Measurements from ENCODE around the gene CAMK1.

The CAMK1 gene

DNA sequence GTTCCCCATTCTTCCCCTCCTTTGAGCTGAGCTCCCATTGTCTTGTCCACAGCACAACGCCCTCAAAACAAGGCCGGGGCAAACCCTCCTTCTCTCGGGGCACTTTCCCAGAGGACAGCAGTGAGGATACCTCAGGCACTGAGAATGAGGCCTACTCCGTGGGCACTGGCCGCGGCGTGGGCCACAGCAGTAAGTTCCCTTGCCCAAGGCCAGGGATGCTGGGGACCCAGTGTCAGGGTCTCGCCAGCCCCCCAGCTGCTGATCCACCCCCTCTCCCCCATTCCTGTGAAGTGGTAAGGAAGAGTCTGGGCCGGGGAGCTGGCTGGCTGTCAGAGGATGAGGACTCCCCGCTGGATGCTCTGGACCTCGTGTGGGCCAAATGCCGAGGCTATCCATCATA is 24.2 kb downstream of the CAMK1 start:
- H3K27ac ChIP-seq (replicated peaks), result no peak overlapping the region
- no peak overlapping the region for H3K4me3 ChIP-seq (replicated peaks; ENCODE audit: insufficient read depth, low read length)
- DNase-seq (ENCODE audit: low read depth in 1 of 2, low spot score in 1 of 2), result no peak

DNA sequence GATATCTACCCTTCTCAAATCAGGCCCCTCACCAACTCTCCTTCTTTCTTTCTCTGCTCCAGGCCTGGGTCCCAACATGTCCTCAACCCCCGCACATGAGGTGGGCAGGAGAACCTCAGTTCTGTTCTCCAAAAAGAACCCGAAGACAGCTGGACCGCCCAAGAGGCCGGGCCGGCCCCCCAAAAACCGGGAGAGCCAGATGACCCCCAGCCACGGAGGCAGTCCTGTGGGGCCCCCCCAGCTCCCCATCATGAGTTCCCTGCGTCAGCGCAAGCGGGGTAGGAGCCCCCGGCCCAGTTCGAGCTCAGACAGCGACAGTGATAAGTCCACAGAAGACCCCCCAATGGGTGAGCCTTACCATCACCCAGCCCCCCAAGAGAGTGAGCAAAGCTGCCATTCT is 25.6 kb downstream of the CAMK1 start:
- TF ChIP-seq POLR2AphosphoS5 (IDR thresholded peaks at IDR 0.05; ENCODE audit: low read depth), result no peak
- no peak for TF ChIP-seq REST (IDR thresholded peaks at IDR 0.05; ENCODE audit: insufficient replicate concordance, low read depth)
- H3K4me3 ChIP-seq (replicated peaks; ENCODE audit: insufficient read depth, low read length), result no peak overlapping the region
- DNase-seq (ENCODE audit: low read depth in 1 of 2, low spot score in 1 of 2), result no peak
- no peaks in the 10 kb centered on the region for H3K27me3 ChIP-seq (ENCODE audit: insufficient read depth, poor library complexity, severe bottlenecking)
- H3K27ac ChIP-seq (replicated peaks), result no peak overlapping the region

More for the DNA sequence above, 24.2 kb downstream of the CAMK1 start:
- TF ChIP-seq REST (IDR thresholded peaks at IDR 0.05; ENCODE audit: insufficient replicate concordance, low read depth), result no peak
- TF ChIP-seq, protein P1, sequence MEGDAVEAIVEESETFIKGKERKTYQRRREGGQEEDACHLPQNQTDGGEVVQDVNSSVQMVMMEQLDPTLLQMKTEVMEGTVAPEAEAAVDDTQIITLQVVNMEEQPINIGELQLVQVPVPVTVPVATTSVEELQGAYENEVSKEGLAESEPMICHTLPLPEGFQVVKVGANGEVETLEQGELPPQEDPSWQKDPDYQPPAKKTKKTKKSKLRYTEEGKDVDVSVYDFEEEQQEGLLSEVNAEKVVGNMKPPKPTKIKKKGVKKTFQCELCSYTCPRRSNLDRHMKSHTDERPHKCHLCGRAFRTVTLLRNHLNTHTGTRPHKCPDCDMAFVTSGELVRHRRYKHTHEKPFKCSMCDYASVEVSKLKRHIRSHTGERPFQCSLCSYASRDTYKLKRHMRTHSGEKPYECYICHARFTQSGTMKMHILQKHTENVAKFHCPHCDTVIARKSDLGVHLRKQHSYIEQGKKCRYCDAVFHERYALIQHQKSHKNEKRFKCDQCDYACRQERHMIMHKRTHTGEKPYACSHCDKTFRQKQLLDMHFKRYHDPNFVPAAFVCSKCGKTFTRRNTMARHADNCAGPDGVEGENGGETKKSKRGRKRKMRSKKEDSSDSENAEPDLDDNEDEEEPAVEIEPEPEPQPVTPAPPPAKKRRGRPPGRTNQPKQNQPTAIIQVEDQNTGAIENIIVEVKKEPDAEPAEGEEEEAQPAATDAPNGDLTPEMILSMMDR (IDR thresholded peaks at IDR 0.05; ENCODE audit: insufficient read depth, low read length), result no peak
- TF ChIP-seq SPI1 (IDR thresholded peaks at IDR 0.05; ENCODE audit: borderline replicate concordance, low read depth), result no peak
- no peaks in the 10 kb centered on the region for H3K27me3 ChIP-seq (ENCODE audit: insufficient read depth, poor library complexity, severe bottlenecking)

DNA sequence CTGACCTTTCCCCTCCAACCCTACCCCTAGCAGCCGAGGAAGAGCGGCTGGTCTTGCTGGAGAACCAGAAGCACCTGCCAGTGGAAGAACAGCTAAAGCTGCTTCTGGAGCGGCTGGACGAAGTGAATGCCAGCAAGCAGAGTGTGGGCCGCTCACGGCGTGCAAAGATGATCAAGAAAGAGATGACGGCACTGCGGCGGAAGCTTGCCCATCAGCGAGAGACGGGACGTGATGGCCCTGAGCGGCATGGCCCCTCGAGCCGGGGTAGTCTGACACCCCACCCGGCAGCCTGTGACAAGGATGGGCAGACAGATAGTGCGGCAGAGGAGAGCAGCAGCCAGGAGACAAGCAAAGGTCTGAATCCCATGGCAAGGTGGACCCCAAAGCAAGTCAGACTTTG is 26.2 kb downstream of the CAMK1 start:
- Histone ChIP-seq H3K4me3 (replicated peaks; ENCODE audit: insufficient read depth, low read length) (no peak overlapping the region), H3K27ac (replicated peaks) (no peak overlapping the region), H3K27me3 (ENCODE audit: insufficient read depth, poor library complexity, severe bottlenecking) (no peaks in the 10 kb centered on the region)
- TF ChIP-seq POLR2AphosphoS5 (IDR thresholded peaks at IDR 0.05; ENCODE audit: low read depth) (0 out of 2 replicates have a peak, but pooled peaks have one; percentile 3), GABPA (IDR thresholded peaks at IDR 0.05; ENCODE audit: low read depth) (no peak)
- DNase-seq (ENCODE audit: low read depth in 1 of 2, low spot score in 1 of 2), result no peak

DNA sequence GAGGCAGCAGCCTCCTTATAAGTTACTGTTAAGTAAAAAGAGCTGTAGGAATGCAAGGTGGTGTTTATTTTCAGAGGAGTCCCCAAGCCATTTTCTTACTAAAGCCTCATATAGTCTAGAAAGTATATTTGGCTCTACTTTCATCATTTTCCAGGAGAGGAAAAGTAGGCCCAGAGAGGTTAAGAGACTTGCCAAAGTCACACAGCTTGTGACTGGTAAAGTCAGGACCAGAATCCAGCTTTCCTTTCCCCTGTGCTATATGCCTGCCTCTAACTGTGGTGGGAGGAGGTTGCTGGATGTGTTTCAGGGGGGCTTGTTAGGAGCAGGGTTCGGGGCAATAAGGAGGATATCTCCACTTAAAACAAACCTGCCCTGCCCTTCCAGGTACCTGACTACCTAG is 27.2 kb downstream of the CAMK1 start:
- H3K27me3 ChIP-seq (ENCODE audit: insufficient read depth, poor library complexity, severe bottlenecking), result no peaks in the 10 kb centered on the region
- TF ChIP-seq POLR2AphosphoS5 (IDR thresholded peaks at IDR 0.05; ENCODE audit: low read depth) (no peak), REST (IDR thresholded peaks at IDR 0.05; ENCODE audit: insufficient replicate concordance, low read depth) (no peak), GABPA (IDR thresholded peaks at IDR 0.05; ENCODE audit: low read depth) (no peak), SPI1 (IDR thresholded peaks at IDR 0.05; ENCODE audit: borderline replicate concordance, low read depth) (no peak)
- TF ChIP-seq, protein P1 (IDR thresholded peaks at IDR 0.05; ENCODE audit: insufficient read depth, low read length), result no peak
- H3K27ac ChIP-seq (replicated peaks), result no peak overlapping the region
- DNase-seq (ENCODE audit: low read depth in 1 of 2, low spot score in 1 of 2), result no peak
- H3K4me3 ChIP-seq (replicated peaks; ENCODE audit: insufficient read depth, low read length), result no peak overlapping the region
